IPS-11a (cell line): ENCODE data around the gene LHFPL6.

ENCODE experiments used
- H3K4me3 ChIP-seq: one replicate; pipeline ENCODE4 v1.5.1; 2013; ENCODE audit warnings: low read depth, low read length, control low read depth

LHFPL6 gene

GRCh38 chr13:39521701-39522100 lies 81.3 kb downstream of the LHFPL6 start:
- H3K4me3 ChIP-seq, result no peak overlapping the region

- H3K4me3 ChIP-seq, result no peak overlapping the region
These were observed 86.9 kb downstream of the LHFPL6 start for GRCh38 chr13:39516096-39516495.

GRCh38 chr13:39515224-39515714 lies 87.7 kb downstream of the LHFPL6 start:
- H3K4me3 ChIP-seq, result no peak overlapping the region

- H3K4me3 ChIP-seq, result no peak overlapping the region
These were observed 90.3 kb downstream of the LHFPL6 start for GRCh38 chr13:39512687-39513086.

- no peak overlapping the region for H3K4me3 ChIP-seq
These were observed 92.7 kb downstream of the LHFPL6 start for GRCh38 chr13:39510316-39510695.

- no peak overlapping the region for H3K4me3 ChIP-seq
These were observed 93.2 kb downstream of the LHFPL6 start for GRCh38 chr13:39509616-39510315.

- no peak overlapping the region for H3K4me3 ChIP-seq
These were observed 96.2 kb downstream of the LHFPL6 start for GRCh38 chr13:39506559-39507390.

GRCh38 chr13:39505151-39505550 lies 97.8 kb downstream of the LHFPL6 start:
- no peak overlapping the region for H3K4me3 ChIP-seq

- no peak overlapping the region for H3K4me3 ChIP-seq
These were observed 99.9 kb downstream of the LHFPL6 start for GRCh38 chr13:39503048-39503447.

GRCh38 chr13:39501702-39502324 lies 101.2 kb downstream of the LHFPL6 start:
- no peak overlapping the region for H3K4me3 ChIP-seq

- H3K4me3 ChIP-seq, result no peak overlapping the region
These were observed 103.4 kb downstream of the LHFPL6 start for GRCh38 chr13:39499604-39500003.

- H3K4me3 ChIP-seq, result no peak overlapping the region
These were observed 104.4 kb downstream of the LHFPL6 start for GRCh38 chr13:39498471-39499114.

GRCh38 chr13:39496506-39496905 lies 106.5 kb downstream of the LHFPL6 start:
- no peak overlapping the region for H3K4me3 ChIP-seq

GRCh38 chr13:39494633-39495032 lies 108.4 kb downstream of the LHFPL6 start:
- no peak overlapping the region for H3K4me3 ChIP-seq

GRCh38 chr13:39494006-39494405 lies 109.0 kb downstream of the LHFPL6 start:
- no peak overlapping the region for H3K4me3 ChIP-seq

GRCh38 chr13:39490136-39490535 lies 112.9 kb downstream of the LHFPL6 start:
- no peak overlapping the region for H3K4me3 ChIP-seq

- H3K4me3 ChIP-seq, result no peak overlapping the region
These were observed 116.2 kb downstream of the LHFPL6 start for GRCh38 chr13:39486758-39487157.

GRCh38 chr13:39485314-39485700 lies 117.7 kb downstream of the LHFPL6 start:
- no peak overlapping the region for H3K4me3 ChIP-seq

- no peak overlapping the region for H3K4me3 ChIP-seq
These were observed 118.3 kb downstream of the LHFPL6 start for GRCh38 chr13:39484506-39485313.

GRCh38 chr13:39483326-39483725 lies 119.7 kb downstream of the LHFPL6 start:
- no peak overlapping the region for H3K4me3 ChIP-seq
